SK-N-SH treated with all-trans-retinoic acid at 6 μM for 48 hours (cell line): ENCODE measurements around the gene COL9A3.

Experiments used
- BACH2 ChIP-seq: fragments of 250-450 bp; sonication (Bioruptor Pico); IDR thresholded peaks from 2 replicates; pipeline ENCODE4 v1.9.0; 2021; ENCODE audit warnings: mild to moderate bottlenecking, borderline replicate concordance
- ZNF565 ChIP-seq: fragments of 450-650 bp; formaldehyde crosslinking; conservative IDR thresholded peaks from 2 replicates; pipeline ENCODE4 v1.5.0; 2020; ENCODE audit warnings: low read depth, mild to moderate bottlenecking, moderate library complexity
- TF ChIP-seq, protein P1 (sequence below): fragments of 250-450 bp; sonication (Bioruptor Pico); IDR thresholded peaks from 2 replicates; pipeline ENCODE4 v1.5.1; 2021; ENCODE audit warnings: mild to moderate bottlenecking, moderate library complexity
- TF ChIP-seq, protein P2 (sequence below): fragments of 250-450 bp; sonication (Bioruptor Pico); IDR thresholded peaks from 2 replicates; pipeline ENCODE4 v1.5.1; 2020; ENCODE audit warnings: low read depth, mild to moderate bottlenecking, moderate library complexity

DNA sequence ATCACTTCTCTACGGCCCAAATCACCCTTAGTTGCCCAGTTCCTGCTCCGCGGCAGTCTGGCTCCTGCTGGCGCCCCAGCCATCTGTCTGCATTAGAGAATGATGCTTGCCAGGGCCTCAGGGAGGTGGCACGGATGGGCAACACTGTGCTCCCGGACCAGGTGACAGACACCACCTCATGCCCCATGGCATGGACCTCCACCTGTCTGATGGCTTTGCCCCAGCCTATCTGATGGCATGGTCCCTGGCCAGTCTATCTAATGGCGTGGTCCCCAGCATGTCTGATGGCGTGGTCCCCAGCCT, 39.4 kb upstream of the COL9A3 start:
- TF ChIP-seq, protein P1, sequence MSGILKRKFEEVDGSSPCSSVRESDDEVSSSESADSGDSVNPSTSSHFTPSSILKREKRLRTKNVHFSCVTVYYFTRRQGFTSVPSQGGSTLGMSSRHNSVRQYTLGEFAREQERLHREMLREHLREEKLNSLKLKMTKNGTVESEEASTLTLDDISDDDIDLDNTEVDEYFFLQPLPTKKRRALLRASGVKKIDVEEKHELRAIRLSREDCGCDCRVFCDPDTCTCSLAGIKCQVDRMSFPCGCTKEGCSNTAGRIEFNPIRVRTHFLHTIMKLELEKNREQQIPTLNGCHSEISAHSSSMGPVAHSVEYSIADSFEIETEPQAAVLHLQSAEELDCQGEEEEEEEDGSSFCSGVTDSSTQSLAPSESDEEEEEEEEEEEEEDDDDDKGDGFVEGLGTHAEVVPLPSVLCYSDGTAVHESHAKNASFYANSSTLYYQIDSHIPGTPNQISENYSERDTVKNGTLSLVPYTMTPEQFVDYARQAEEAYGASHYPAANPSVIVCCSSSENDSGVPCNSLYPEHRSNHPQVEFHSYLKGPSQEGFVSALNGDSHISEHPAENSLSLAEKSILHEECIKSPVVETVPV (CRISPR knock-in tag) = no peak
- TF ChIP-seq BACH2 (CRISPR knock-in tag) (no peak), ZNF565 (CRISPR knock-in tag) (no peak)
- TF ChIP-seq, protein P2, sequence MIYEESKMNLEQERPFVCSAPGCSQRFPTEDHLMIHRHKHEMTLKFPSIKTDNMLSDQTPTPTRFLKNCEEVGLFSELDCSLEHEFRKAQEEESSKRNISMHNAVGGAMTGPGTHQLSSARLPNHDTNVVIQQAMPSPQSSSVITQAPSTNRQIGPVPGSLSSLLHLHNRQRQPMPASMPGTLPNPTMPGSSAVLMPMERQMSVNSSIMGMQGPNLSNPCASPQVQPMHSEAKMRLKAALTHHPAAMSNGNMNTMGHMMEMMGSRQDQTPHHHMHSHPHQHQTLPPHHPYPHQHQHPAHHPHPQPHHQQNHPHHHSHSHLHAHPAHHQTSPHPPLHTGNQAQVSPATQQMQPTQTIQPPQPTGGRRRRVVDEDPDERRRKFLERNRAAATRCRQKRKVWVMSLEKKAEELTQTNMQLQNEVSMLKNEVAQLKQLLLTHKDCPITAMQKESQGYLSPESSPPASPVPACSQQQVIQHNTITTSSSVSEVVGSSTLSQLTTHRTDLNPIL = no peak
